Mesenchymal stem cell (in vitro differentiated cells and primary cell): Measurements from ENCODE around the gene BOC.
"Not testable (repeated sequence)": the region's sequence is repeated elsewhere in the genome, so short reads cannot be mapped to it uniquely, and the experiment has no call there.

Source experiments
- DNase-seq: peaks from one replicate; pipeline ENCODE4 v3.0.0-alpha.2; 2013
- H2AFZ ChIP-seq: one replicate; pipeline ENCODE4 v1.6.1; 2013; ENCODE audit warnings: low read depth, mild to moderate bottlenecking, control low read depth, inconsistent platforms, low read length, moderate library complexity
- H2AK5ac ChIP-seq: 2 replicates; pipeline ENCODE4 v1.6.1; 2013; ENCODE audit warnings: low read length, moderate library complexity, mild to moderate bottlenecking, inconsistent platforms; ENCODE audit not compliant: severe bottlenecking
- H2BK120ac ChIP-seq: one replicate; pipeline ENCODE4 v1.6.1; 2013; ENCODE audit warnings: low read depth, mild to moderate bottlenecking, inconsistent platforms, low read length, moderate library complexity
- H2BK12ac ChIP-seq, 2 experiments: one replicate each; pipeline ENCODE4 v1.6.1; 2013; ENCODE audit warnings: inconsistent platforms in 2 of 2, low read length in 2 of 2, mild to moderate bottlenecking in 2 of 2, moderate library complexity in 2 of 2, control low read depth in 1 of 2
- H2BK15ac ChIP-seq: one replicate; pipeline ENCODE4 v1.6.1; 2013; ENCODE audit warnings: mild to moderate bottlenecking, low read depth, inconsistent platforms; ENCODE audit not compliant: poor library complexity, severe bottlenecking
- H2BK5ac ChIP-seq: 2 replicates; pipeline ENCODE4 v1.6.1; 2013; ENCODE audit warnings: low read depth, mild to moderate bottlenecking, low read length, control low read depth, inconsistent platforms; ENCODE audit not compliant: poor library complexity, severe bottlenecking
- H3K14ac ChIP-seq, 2 experiments: one replicate each; pipeline ENCODE4 v1.6.1; 2013; ENCODE audit warnings: inconsistent platforms in 2 of 2, low read length in 2 of 2, control low read depth in 1 of 2, mild to moderate bottlenecking in 1 of 2, moderate library complexity in 1 of 2
- H3K18ac ChIP-seq, 2 experiments: one replicate each; pipeline ENCODE4 v1.6.1; 2013; ENCODE audit warnings: inconsistent platforms in 2 of 2, low read length in 2 of 2, control low read depth in 1 of 2, low read depth in 1 of 2, mild to moderate bottlenecking in 1 of 2
- H3K23ac ChIP-seq, 2 experiments: one replicate each; pipeline ENCODE4 v1.6.1; 2013; ENCODE audit warnings: inconsistent platforms in 2 of 2, low read length in 2 of 2, mild to moderate bottlenecking in 2 of 2, moderate library complexity in 2 of 2, control low read depth in 1 of 2
- H3K27ac ChIP-seq: 2 replicates; pipeline ENCODE4 v1.5.1; 2013; ENCODE audit warnings: mild to moderate bottlenecking, moderate library complexity, low read length, control low read depth, inconsistent platforms; ENCODE audit not compliant: poor library complexity, severe bottlenecking
- H3K27me3 ChIP-seq, 2 experiments: 2 replicates each; pipeline versions ENCODE4 v1.6.1 to v1.7.0; 2013; ENCODE audit warnings: low read length in 2 of 2, mild to moderate bottlenecking in 2 of 2, moderate library complexity in 2 of 2, control low read depth in 1 of 2, inconsistent platforms in 1 of 2; ENCODE audit not compliant: control insufficient read depth in 1 of 2, insufficient read depth in 1 of 2
- H3K36me3 ChIP-seq, 2 experiments: 2 replicates each; pipeline versions ENCODE4 v1.6.1 to v1.7.0; 2013; ENCODE audit warnings: low read length in 2 of 2, control low read depth in 1 of 2, inconsistent platforms in 1 of 2, low read depth in 1 of 2, mild to moderate bottlenecking in 1 of 2; ENCODE audit not compliant: insufficient read depth in 2 of 2, control insufficient read depth in 1 of 2
- H3K4ac ChIP-seq, 2 experiments: one replicate each; pipeline ENCODE4 v1.6.1; 2013; ENCODE audit warnings: inconsistent platforms in 2 of 2, low read length in 2 of 2, mild to moderate bottlenecking in 2 of 2, moderate library complexity in 2 of 2, control low read depth in 1 of 2, low read depth in 1 of 2
- H3K4me1 ChIP-seq: 2 replicates; pipeline ENCODE4 v1.6.1; 2013; ENCODE audit warnings: low read depth, low read length, control low read depth; ENCODE audit not compliant: control insufficient read depth, insufficient read depth
- H3K4me2 ChIP-seq: 2 replicates; pipeline ENCODE4 v1.6.1; 2013; ENCODE audit warnings: low read length, mild to moderate bottlenecking, inconsistent platforms; ENCODE audit not compliant: poor library complexity, severe bottlenecking
- H3K4me3 ChIP-seq, 2 experiments: 2 replicates each; pipeline versions ENCODE4 v1.5.1 to v1.7.0; 2013; ENCODE audit warnings: low read length in 2 of 2, mild to moderate bottlenecking in 2 of 2, control low read depth in 1 of 2, low read depth in 1 of 2; ENCODE audit not compliant: insufficient read depth in 1 of 2
- H3K79me1 ChIP-seq: replicated peaks from 2 replicates; pipeline ENCODE4 v1.6.1; 2013; ENCODE audit warnings: mild to moderate bottlenecking, control low read depth, low read length, inconsistent platforms; ENCODE audit not compliant: poor library complexity, severe bottlenecking
- H3K9ac ChIP-seq: 2 replicates; pipeline ENCODE4 v1.7.0; 2013; ENCODE audit warnings: mild to moderate bottlenecking, low read length, moderate library complexity
- H3K9me3 ChIP-seq: 2 replicates; pipeline ENCODE4 v1.7.0; 2013; ENCODE audit warnings: mild to moderate bottlenecking, low read length; ENCODE audit not compliant: control insufficient read depth
- H4K8ac ChIP-seq: one replicate; pipeline ENCODE4 v1.6.1; 2013; ENCODE audit warnings: inconsistent platforms, mild to moderate bottlenecking, low read length, moderate library complexity
- H4K91ac ChIP-seq: one replicate; pipeline ENCODE4 v1.6.1; 2013; ENCODE audit warnings: mild to moderate bottlenecking, low read length, inconsistent platforms
- WGBS: methylation state at CpG from one replicate; pipeline ENCODE4 v1.1.7; 2013; ENCODE audit warnings: mixed read lengths; 5-methylcytosine and 5-hydroxymethylcytosine counted together

BOC gene

GRCh38 chr3:113169891-113170452, 41.4 kb upstream of the BOC start:
- no peaks in the 10 kb centered on the region for H3K79me1 ChIP-seq
- H3K4me2 ChIP-seq = no peak overlapping the region
- H2AK5ac ChIP-seq = no peak overlapping the region
- peak overlapping the region; percentile 8 to 78 for H3K18ac ChIP-seq
- H3K9ac ChIP-seq = no peak overlapping the region
- no peaks in the 10 kb centered on the region for H3K36me3 ChIP-seq
- no peak for DNase-seq
- H2BK120ac ChIP-seq = peak overlapping the region; percentile 39
- no peak overlapping the region for H2BK5ac ChIP-seq
- H4K8ac ChIP-seq = no peak overlapping the region
- H2BK12ac ChIP-seq = peak overlapping the region; percentile 23 to 64
- H3K4ac ChIP-seq = peak overlapping the region in 1 of 2 experiments; percentile 42
- H3K27me3 ChIP-seq = peaks cover 0 to 4% of the 10 kb centered on the region in 2 experiments
- H3K14ac ChIP-seq = no peak overlapping the region
- H2BK15ac ChIP-seq = no peak overlapping the region
- H3K23ac ChIP-seq = peak overlapping the region in 1 of 2 experiments; percentile 63
- no peaks in the 10 kb centered on the region for H3K9me3 ChIP-seq
- H3K4me1 ChIP-seq = peaks cover 7% of the 10 kb centered on the region
- no peak overlapping the region for H3K4me3 ChIP-seq
- no peak overlapping the region for H3K27ac ChIP-seq
- no peak overlapping the region for H2AFZ ChIP-seq
- 80% methylated on average over 6 of the region's 6 CpGs for WGBS
- peak overlapping the region; percentile 36 for H4K91ac ChIP-seq

GRCh38 chr3:113170771-113171170, 40.6 kb upstream of the BOC start:
- no peak overlapping the region for H3K27ac ChIP-seq
- H3K9ac ChIP-seq = no peak overlapping the region
- 87% methylated on average over 5 of the region's 7 CpGs for WGBS
- H3K4me2 ChIP-seq = no peak overlapping the region
- no peak overlapping the region for H4K8ac ChIP-seq
- no peak overlapping the region for H2BK5ac ChIP-seq
- no peak overlapping the region for H3K4ac ChIP-seq
- H2BK12ac ChIP-seq = no peak overlapping the region
- H2AFZ ChIP-seq = no peak overlapping the region
- no peak overlapping the region for H3K23ac ChIP-seq
- no peak overlapping the region for H3K14ac ChIP-seq
- no peak for DNase-seq
- peaks cover 7% of the 10 kb centered on the region for H3K4me1 ChIP-seq
- no peaks in the 10 kb centered on the region for H3K9me3 ChIP-seq
- no peak overlapping the region for H2AK5ac ChIP-seq
- no peak overlapping the region for H4K91ac ChIP-seq
- no peak overlapping the region for H2BK120ac ChIP-seq
- no peaks in the 10 kb centered on the region for H3K79me1 ChIP-seq
- peaks cover 0 to 4% of the 10 kb centered on the region in 2 experiments for H3K27me3 ChIP-seq
- H2BK15ac ChIP-seq = no peak overlapping the region
- no peak overlapping the region for H3K4me3 ChIP-seq
- no peak overlapping the region for H3K18ac ChIP-seq
- no peaks in the 10 kb centered on the region for H3K36me3 ChIP-seq

GRCh38 chr3:113171675-113172300, 39.6 kb upstream of the BOC start:
- not testable (repeated sequence) for H4K91ac ChIP-seq, H3K4me1 ChIP-seq, H3K27ac ChIP-seq, H3K14ac ChIP-seq, H2BK15ac ChIP-seq, H3K4me3 ChIP-seq, H3K18ac ChIP-seq, H3K36me3 ChIP-seq, H3K27me3 ChIP-seq, DNase-seq, H3K4me2 ChIP-seq, H3K79me1 ChIP-seq, H2BK12ac ChIP-seq, H3K4ac ChIP-seq, H3K23ac ChIP-seq, H3K9ac ChIP-seq, H2BK120ac ChIP-seq, H2AK5ac ChIP-seq, H2AFZ ChIP-seq, H4K8ac ChIP-seq, H3K9me3 ChIP-seq, H2BK5ac ChIP-seq
- 93% methylated on average over 3 of the region's 5 CpGs for WGBS

- no peak overlapping the region for H2BK15ac ChIP-seq
- no peak overlapping the region for H3K4me2 ChIP-seq
These were observed 38.3 kb upstream of the BOC start for GRCh38 chr3:113173102-113173501.

More at GRCh38 chr3:113173102-113173501, 38.3 kb upstream of the BOC start:
- H2BK120ac ChIP-seq = no peak overlapping the region
- H3K9ac ChIP-seq = no peak overlapping the region
- H3K27me3 ChIP-seq = peaks cover 0 to 4% of the 10 kb centered on the region in 2 experiments
- H3K27ac ChIP-seq = no peak overlapping the region
- WGBS = no CpG with 5 or more reads among the region's 2 CpGs
- DNase-seq = no peak
- peaks cover 2% of the 10 kb centered on the region for H3K4me1 ChIP-seq
- no peak overlapping the region for H3K18ac ChIP-seq
- no peak overlapping the region for H4K91ac ChIP-seq
- no peak overlapping the region for H2AFZ ChIP-seq
- no peaks in the 10 kb centered on the region for H3K36me3 ChIP-seq
- peaks cover 5% of the 10 kb centered on the region for H3K9me3 ChIP-seq
- H2BK12ac ChIP-seq = no peak overlapping the region
- no peak overlapping the region for H3K4me3 ChIP-seq
- H3K23ac ChIP-seq = no peak overlapping the region
- no peak overlapping the region for H2AK5ac ChIP-seq
- H4K8ac ChIP-seq = no peak overlapping the region
- H3K14ac ChIP-seq = no peak overlapping the region
- H2BK5ac ChIP-seq = no peak overlapping the region
- H3K4ac ChIP-seq = no peak overlapping the region
- no peaks in the 10 kb centered on the region for H3K79me1 ChIP-seq
